ENCODE data around the gene PTGFRN.

GRCh38 chr1:116873680-116874271, 35.9 kb upstream of the PTGFRN start:
- TF ChIP-seq POU6F1 (CRISPR knock-in tag; IDR thresholded peaks at IDR 0.05; ENCODE audit: borderline replicate concordance, low read depth) (no peak), CSRNP3 (CRISPR knock-in tag; IDR thresholded peaks at IDR 0.05) (no peak), PATZ1 (CRISPR knock-in tag; IDR thresholded peaks at IDR 0.05; ENCODE audit: borderline replicate concordance) (no peak), ZFP30 (CRISPR knock-in tag; IDR thresholded peaks at IDR 0.05) (no peak), ESRRG (CRISPR knock-in tag; IDR thresholded peaks at IDR 0.05) (no peak), ZFP3 (CRISPR knock-in tag; IDR thresholded peaks at IDR 0.05) (no peak), CREB5 (CRISPR knock-in tag; IDR thresholded peaks at IDR 0.05; ENCODE audit: low read depth) (no peak), ARNTL (CRISPR knock-in tag; IDR thresholded peaks at IDR 0.05; ENCODE audit: borderline replicate concordance, low read depth) (no peak), RARB (CRISPR knock-in tag; IDR thresholded peaks at IDR 0.05) (no peak), ZNF70 (CRISPR knock-in tag; IDR thresholded peaks at IDR 0.05) (no peak), ZC3H10 (CRISPR knock-in tag; IDR thresholded peaks at IDR 0.05) (no peak)
